Measurements from ENCODE around the gene PRRC2B.

- TF ChIP-seq POLR2A (IDR thresholded peaks at IDR 0.05) (no peak), CTCF (IDR thresholded peaks at IDR 0.05) (no peak)
Observed at GRCh38 chr9:131404987-131405386, 11.1 kb downstream of the PRRC2B start.

Measured in lower leg skin (tissue), 3 donors.